Measurements from ENCODE around the gene CTBP1. TPM values are rescaled to one million over a fixed set of nuclear protein-coding genes. Genes with fewer than 3 reads are reported as not detected.
A peak's percentile ranks its signal among the peaks of the same experiment; 100 is the strongest.

Gene CTBP1
- total RNA-seq, 1 donor from 2014 or later: 165 TPM

GRCh38 chr4:1250921-1251772 is 2.2 kb upstream of the CTBP1 start:
- H3K9me3 Mint-ChIP-seq: peaks cover 16% of the 10 kb centered on the region
- H3K27me3 Mint-ChIP-seq: no peaks in the 10 kb centered on the region
- peaks cover 9% of the 10 kb centered on the region for H3K4me1 Mint-ChIP-seq (ENCODE audit: unreplicated experiment)
- H3K27ac Mint-ChIP-seq: peak overlapping the region; percentile 86
- no peak for TF ChIP-seq CTCF (conservative IDR thresholded peaks at IDR 0.05)
- H3K36me3 Mint-ChIP-seq: peaks cover 35% of the 10 kb centered on the region
- peak overlapping the region; percentile 88 for H3K4me3 Mint-ChIP-seq
- DNase-seq (ENCODE audit: extremely low spot score, unreplicated experiment): peak; percentile 62

- Mint-ChIP-seq H3K27me3 (no peaks in the 10 kb centered on the region), H3K9me3 (peaks cover 11% of the 10 kb centered on the region), H3K4me1 (ENCODE audit: unreplicated experiment) (peaks cover 13% of the 10 kb centered on the region), H3K27ac (peak overlapping the region; percentile 86), H3K36me3 (peaks cover 35% of the 10 kb centered on the region), H3K4me3 (peak overlapping the region; percentile 88)
- no peak for TF ChIP-seq CTCF (conservative IDR thresholded peaks at IDR 0.05)
- peak; percentile 66 for DNase-seq (ENCODE audit: extremely low spot score, unreplicated experiment)
Observed at GRCh38 chr4:1250527-1250812, 1.5 kb upstream of the CTBP1 start.

GRCh38 chr4:1249731-1250526 is 999 bp upstream of the CTBP1 start:
- Mint-ChIP-seq H3K27me3 (no peaks in the 10 kb centered on the region), H3K4me3 (peak overlapping the region; percentile 88), H3K9me3 (peaks cover 10% of the 10 kb centered on the region), H3K4me1 (ENCODE audit: unreplicated experiment) (peaks cover 17% of the 10 kb centered on the region), H3K36me3 (peaks cover 35% of the 10 kb centered on the region), H3K27ac (peak overlapping the region; percentile 86)
- DNase-seq (ENCODE audit: extremely low spot score, unreplicated experiment): peak; percentile 68
- TF ChIP-seq CTCF (conservative IDR thresholded peaks at IDR 0.05): no peak

GRCh38 chr4:1249148-1249730 is 309 bp upstream of the CTBP1 start:
- H3K27ac Mint-ChIP-seq: peak overlapping the region; percentile 86

More at GRCh38 chr4:1249148-1249730, 309 bp upstream of the CTBP1 start:
- H3K4me3 Mint-ChIP-seq: peak overlapping the region; percentile 88
- no peak for TF ChIP-seq CTCF (conservative IDR thresholded peaks at IDR 0.05)
- peak; percentile 87 for DNase-seq (ENCODE audit: extremely low spot score, unreplicated experiment)
- H3K9me3 Mint-ChIP-seq: peaks cover 3% of the 10 kb centered on the region
- H3K27me3 Mint-ChIP-seq: no peaks in the 10 kb centered on the region
- peaks cover 28% of the 10 kb centered on the region for H3K36me3 Mint-ChIP-seq
- H3K4me1 Mint-ChIP-seq (ENCODE audit: unreplicated experiment): peaks cover 20% of the 10 kb centered on the region

Data from type B pancreatic cell (in vitro differentiated cells).